ENCODE measurements around the gene BTN3A1.

DNA sequence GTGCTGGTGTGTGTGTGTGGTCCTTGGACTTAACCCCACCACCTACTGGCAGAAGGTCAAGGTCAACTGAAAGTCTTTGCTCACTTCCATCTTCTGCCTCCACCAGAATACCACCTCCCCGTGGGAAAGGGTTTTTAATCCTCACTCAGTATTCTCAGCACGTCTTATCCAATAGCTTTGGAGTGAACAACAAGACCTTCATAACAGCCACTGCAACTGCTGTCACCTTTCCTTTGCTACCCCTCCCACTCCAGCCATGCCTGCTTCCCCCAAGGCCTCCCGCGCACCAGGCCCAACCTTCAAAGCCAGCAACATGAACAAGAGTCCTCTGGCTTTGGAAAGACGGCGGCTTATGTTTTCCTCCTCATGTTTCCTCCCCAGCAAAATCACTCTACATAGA lies 20.0 kb upstream of the BTN3A1 start:
- TF ChIP-seq, protein P1, sequence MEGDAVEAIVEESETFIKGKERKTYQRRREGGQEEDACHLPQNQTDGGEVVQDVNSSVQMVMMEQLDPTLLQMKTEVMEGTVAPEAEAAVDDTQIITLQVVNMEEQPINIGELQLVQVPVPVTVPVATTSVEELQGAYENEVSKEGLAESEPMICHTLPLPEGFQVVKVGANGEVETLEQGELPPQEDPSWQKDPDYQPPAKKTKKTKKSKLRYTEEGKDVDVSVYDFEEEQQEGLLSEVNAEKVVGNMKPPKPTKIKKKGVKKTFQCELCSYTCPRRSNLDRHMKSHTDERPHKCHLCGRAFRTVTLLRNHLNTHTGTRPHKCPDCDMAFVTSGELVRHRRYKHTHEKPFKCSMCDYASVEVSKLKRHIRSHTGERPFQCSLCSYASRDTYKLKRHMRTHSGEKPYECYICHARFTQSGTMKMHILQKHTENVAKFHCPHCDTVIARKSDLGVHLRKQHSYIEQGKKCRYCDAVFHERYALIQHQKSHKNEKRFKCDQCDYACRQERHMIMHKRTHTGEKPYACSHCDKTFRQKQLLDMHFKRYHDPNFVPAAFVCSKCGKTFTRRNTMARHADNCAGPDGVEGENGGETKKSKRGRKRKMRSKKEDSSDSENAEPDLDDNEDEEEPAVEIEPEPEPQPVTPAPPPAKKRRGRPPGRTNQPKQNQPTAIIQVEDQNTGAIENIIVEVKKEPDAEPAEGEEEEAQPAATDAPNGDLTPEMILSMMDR (IDR thresholded peaks at IDR 0.05), result no peak
- TF ChIP-seq POLR2A (IDR thresholded peaks at IDR 0.05), result no peak

Data from tibial nerve (tissue), 3 donors.